ENCODE results near the gene KIF5C.

- TF ChIP-seq CTCF (IDR thresholded peaks at IDR 0.05): peak in 1 of 7 experiments; percentile 21
- no peak for TF ChIP-seq POLR2A (IDR thresholded peaks at IDR 0.05)
- no peak for TF ChIP-seq EP300 (IDR thresholded peaks at IDR 0.05)
- TF ChIP-seq POLR2AphosphoS5 (IDR thresholded peaks at IDR 0.05): no peak
Measured at GRCh38 chr2:149040451-149040850, 165.4 kb downstream of the KIF5C start.

All from stomach (tissue), 4 donors.